GM12873 (cell line): ENCODE measurements around the gene TFDP3.

ENCODE experiments used
- CTCF ChIP-seq: IDR thresholded peaks from 2 replicates; pipeline ENCODE4 v1.5.1; 2012; ENCODE audit warnings: low read depth, mild to moderate bottlenecking, moderate library complexity, low read length, control low read depth; ENCODE audit not compliant: insufficient read depth; ENCODE audit errors: missing control alignments

The TFDP3 gene

GRCh38 chrX:133215017-133215416 is 3.1 kb downstream of the TFDP3 start:
- no peak for TF ChIP-seq CTCF

GRCh38 chrX:133214301-133214700 is 3.9 kb downstream of the TFDP3 start:
- TF ChIP-seq CTCF: no peak

GRCh38 chrX:133213117-133213516 is 5.0 kb downstream of the TFDP3 start:
- no peak for TF ChIP-seq CTCF

GRCh38 chrX:133207751-133208150 is 10.4 kb downstream of the TFDP3 start:
- no peak for TF ChIP-seq CTCF

GRCh38 chrX:133191739-133192039 is 26.5 kb downstream of the TFDP3 start:
- no peak for TF ChIP-seq CTCF

- TF ChIP-seq CTCF: no peak
These were observed 27.0 kb downstream of the TFDP3 start for GRCh38 chrX:133190877-133191738.

GRCh38 chrX:133189195-133189594 is 29.0 kb downstream of the TFDP3 start:
- TF ChIP-seq CTCF: no peak
